A673 (cell line): ENCODE data around the gene TRNP1.

Source experiments
- EZH2 ChIP-seq: fragments of 200-600 bp; sonication (generic); IDR thresholded peaks from 2 replicates; pipeline ENCODE4 v1.6.1; 2017; ENCODE audit warnings: borderline replicate concordance, low read depth, mild to moderate bottlenecking, mixed read lengths, antibody characterized with exemption, low read length; ENCODE audit not compliant: poor library complexity, severe bottlenecking
- TF ChIP-seq, protein P1 (sequence below): fragments of 300-800, 200-600 bp; sonication (generic); conservative IDR thresholded peaks from 2 replicates; pipeline ENCODE4 v1.5.1; 2017; ENCODE audit warnings: low read depth, mild to moderate bottlenecking, antibody characterized with exemption, low read length, moderate library complexity, mixed read lengths

DNA sequence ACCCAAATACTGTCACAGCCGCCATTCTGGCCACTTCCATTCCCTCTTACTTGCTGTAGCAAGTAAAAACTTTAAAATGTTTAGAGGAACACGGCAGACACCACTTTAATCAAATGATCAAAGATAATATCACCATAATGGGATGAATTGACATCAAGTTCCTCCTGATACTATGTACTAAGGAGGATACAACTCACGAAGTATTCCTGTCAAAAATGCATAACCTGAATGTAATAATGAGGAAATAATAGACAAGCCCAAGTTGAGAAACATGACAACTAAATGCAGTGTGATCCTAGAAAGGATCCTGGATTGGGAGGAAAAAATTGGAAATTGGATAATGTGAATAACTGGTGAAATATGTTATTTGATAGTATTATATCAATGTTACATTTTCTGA, 37.2 kb upstream of the TRNP1 start:
- TF ChIP-seq, protein P1, sequence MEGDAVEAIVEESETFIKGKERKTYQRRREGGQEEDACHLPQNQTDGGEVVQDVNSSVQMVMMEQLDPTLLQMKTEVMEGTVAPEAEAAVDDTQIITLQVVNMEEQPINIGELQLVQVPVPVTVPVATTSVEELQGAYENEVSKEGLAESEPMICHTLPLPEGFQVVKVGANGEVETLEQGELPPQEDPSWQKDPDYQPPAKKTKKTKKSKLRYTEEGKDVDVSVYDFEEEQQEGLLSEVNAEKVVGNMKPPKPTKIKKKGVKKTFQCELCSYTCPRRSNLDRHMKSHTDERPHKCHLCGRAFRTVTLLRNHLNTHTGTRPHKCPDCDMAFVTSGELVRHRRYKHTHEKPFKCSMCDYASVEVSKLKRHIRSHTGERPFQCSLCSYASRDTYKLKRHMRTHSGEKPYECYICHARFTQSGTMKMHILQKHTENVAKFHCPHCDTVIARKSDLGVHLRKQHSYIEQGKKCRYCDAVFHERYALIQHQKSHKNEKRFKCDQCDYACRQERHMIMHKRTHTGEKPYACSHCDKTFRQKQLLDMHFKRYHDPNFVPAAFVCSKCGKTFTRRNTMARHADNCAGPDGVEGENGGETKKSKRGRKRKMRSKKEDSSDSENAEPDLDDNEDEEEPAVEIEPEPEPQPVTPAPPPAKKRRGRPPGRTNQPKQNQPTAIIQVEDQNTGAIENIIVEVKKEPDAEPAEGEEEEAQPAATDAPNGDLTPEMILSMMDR, result no peak
- no peak for TF ChIP-seq EZH2
